HG03280 (cell line): ENCODE data around the gene GLB1L2.

Experiments
- ATAC-seq: cut with Tn5 transposase; IDR thresholded peaks from one replicate; pipeline ENCODE4 v1.9.1; 2021; ENCODE audit warnings: mild to moderate bottlenecking, moderate library complexity; ENCODE audit not compliant: unreplicated experiment

Gene GLB1L2

DNA sequence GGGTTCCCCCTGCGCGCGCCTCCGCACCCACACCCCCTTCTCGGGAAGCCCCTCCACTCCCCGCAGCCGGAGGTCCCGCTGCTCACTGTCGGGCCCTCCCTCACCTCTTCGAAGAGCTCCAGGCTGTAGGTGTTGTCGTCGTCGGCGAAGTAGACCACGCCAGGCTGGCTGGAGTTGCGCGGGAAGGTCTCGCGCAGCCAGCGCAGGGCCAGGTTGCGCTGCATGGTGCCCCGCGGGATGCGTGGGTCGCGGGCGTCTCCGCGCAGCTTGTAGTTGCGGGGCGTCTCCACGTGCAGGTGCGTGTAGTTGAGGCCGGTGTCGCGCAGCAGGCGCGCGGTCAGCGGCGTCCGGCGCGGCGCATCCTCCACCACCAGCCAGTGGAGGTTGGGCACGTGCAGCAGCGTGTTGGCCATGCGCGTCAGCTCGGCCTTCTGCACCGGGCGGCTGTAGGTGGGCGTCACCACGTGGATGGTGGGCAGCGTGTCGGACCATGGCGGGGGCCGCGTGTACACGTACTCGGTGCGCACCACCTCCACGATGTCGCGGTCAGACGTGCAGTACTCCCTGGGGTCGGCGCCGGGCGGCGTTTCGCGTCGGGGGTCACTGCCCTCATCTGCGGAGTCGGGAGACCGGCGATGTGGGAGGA lies 51.9 kb downstream of the GLB1L2 start:
- no peak for ATAC-seq

DNA sequence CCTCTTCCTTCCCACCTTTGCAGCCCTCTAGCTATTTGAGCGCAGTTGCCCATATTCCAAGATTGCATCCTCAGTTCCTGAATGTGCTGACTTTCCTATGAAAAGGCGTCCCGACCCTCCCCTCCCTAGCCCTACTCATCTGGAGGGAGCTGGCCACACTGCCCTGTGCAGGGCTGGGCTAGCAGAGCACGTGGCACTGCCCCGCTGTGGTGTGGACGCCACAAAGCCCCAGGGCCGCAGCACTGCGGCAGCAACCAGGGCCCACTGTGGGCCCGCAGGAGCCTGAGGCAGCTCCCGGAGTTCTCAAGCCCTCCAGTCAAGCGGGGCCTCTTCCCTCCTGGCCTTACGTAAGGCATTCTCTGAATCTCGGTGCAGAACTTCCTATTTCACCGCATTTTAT lies 52.6 kb downstream of the GLB1L2 start:
- ATAC-seq = no peak

DNA sequence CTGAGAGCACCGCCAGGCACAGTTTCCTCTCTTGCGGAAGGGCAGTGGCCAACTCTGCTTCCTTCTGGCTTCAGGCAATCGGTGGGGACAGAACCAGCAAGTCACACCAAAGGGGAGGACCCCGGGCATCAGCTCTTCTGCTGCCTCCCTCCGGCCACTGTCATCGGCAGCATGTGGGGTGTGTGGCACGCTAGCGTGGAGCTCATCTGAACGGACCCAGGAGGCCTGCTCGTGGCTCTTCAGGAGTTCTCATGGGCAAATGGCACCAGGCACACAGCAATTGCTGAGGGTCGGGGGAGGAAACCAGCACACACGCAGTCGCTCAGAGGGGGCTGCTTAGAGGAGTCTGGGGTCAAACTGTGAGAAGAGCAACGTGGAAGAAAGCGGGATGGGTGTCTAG lies 53.4 kb downstream of the GLB1L2 start:
- no peak for ATAC-seq

DNA sequence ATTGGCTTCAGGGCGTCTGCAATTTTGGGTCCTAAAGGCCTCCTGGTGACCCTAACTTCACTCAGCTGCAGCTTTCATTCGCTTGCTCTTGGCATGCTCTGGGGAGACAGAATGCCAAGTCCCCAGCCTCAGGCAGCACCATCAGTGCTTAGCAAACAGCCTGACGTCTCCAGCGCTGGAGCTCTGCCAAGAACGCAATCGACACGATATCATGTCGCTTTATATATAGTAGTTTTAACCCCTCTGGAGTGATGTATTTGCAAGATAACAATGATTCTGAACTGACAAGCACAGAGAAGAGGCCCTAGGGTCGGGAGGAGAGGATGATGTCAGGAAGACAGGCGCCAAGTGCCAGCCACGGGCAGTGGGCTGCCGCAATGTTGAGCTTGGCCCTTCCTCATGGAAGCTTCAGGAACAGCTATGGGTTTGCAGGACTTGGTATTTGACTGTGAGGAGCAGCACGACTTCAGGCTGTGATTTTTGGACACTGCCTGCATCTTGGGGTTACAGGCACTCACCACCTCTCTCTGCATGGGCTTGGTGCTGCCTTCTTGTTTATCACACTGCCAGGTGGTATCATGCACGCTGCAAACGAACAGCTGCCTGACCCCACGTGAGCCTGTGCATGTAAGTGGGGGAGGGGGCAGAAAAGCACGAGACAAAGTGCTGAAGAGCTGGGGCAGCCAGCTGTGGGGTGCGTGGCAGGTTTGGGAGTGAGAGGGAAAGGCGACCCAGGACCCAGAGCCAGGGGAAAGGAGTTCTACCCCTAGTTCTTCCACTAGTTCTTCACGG lies 54.2 kb downstream of the GLB1L2 start:
- no peak for ATAC-seq

DNA sequence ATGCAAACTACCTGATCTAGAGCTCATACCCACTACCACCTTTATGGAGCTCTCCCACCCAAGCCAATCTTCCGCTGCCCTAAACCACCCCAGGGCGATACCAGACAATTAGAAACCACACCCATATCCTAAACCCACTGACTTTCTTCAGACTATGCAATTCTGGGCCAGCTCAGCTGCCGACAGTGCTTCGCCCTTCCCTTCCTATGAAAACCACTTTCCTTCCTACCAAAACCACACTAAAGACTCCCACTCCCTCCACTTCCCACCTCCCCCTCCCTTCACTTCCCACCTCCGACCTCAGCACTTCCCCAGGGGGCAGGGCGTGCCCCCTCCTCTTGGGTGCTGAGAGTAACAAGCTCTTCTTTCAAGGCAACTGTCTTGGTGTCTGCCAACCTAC lies 55.2 kb downstream of the GLB1L2 start:
- ATAC-seq = no peak

DNA sequence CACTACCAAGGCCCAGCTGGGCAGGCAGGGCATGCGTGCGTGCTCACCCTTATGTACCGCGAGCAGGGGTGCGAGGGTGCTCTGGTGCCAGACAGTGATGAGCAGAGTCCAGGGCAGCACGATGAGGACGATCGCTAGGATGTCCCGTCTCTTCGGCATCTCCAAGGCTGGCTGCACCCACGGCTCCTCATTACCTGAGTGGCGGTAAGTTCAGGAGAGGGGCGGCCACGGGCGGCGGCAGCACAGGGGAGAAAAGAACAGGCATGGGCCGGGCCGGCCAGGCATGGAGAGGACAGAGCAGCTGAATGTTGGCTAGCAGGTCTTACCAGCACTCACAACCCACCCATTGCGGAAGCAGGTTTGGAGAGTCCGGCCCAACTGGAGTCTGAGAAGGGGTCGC lies 55.7 kb downstream of the GLB1L2 start:
- ATAC-seq = no peak

DNA sequence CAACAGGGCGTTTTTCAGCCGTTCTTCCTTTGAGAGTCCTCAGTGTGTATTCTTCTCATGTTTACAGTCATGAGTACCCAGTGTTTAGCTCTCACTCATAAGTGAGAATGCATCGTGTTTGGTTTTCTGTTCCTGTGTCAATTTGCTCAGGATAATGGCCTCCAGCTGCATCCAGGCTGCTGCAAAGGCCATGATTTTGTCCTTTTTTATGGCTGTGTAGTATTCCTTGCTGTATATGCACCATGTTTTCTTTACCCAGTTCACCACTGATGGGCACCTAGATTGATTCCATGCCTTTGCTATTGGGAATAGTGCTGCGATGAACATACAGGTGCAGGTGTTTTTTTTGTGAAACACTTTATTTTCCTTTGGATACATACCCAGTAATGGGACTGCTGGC lies 56.8 kb downstream of the GLB1L2 start:
- ATAC-seq = no peak

DNA sequence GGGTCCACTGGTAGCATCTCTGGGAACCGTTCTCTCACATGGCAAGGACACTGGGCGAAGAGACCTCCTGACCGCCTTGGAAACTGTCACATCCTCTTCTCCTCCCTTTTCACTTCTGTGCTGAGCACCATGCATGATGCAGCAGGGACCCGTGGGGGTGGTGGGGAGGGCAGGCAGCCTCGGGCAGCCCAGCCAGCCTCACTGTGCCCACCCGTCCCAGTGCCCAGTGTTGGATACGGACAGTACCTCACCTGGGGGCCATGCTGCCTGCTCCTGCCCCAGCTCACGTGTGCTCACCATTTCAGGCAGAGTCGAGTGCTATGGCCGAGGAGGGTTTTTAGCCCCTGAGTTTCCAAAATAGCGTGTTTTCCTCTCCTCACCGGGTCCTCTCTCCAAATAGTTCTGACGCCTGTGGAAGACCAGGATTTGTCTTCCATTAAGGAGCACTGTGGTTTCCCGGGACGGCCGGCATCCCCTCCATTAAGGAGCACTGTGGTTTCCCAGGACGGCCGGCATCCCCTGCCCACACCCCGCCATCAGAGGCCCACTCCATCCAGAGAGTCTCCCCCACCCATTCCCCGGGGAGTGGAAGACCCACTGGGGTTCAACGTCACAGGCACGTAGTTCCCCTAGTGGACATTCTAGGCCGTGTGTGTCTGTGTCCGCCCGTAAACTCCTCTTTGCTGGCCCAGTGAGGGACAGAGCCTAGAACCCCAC lies 57.8 kb downstream of the GLB1L2 start:
- ATAC-seq = no peak

DNA sequence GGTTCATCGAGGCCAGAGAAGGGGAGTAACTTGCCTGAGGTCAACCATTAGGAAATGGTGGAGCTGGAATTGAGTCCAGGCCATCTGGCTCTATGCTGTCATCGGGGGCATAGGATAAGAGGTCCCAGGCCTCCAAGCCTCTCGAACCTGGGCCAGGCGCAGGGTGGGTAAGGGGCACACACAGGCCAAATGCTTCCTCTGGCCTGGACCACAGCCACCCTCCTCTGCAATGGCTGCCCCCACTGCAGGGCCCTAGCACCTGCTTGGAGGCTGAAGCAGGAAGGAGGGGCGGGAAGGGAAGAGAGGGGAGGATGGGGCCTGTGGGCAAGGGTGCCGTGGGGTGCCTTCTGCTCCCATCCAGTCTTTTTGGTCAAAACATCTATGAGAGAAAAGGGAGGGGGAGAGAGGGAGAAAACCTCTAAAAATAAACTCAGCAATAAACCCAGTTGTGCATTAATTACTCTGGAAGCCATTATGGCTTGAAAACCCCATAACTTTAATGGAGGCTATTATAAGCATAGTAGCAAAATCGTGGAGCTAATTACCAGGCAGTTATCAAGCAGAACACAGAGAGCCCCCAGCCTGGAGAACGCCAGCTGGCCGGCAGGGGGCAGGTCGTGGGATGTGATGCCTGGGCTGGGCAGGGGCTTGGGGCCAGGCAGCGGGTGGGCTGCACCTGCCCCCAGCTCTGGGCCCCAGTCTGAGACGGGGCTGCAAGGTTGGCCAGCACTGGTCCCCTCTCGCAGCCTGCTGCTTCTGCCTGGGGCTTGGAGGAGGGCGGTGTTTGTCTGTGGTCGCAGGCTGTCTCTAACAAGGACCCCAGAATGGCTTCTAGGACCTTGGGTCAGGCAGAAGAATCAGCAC lies 59.1 kb downstream of the GLB1L2 start:
- no peak for ATAC-seq

DNA sequence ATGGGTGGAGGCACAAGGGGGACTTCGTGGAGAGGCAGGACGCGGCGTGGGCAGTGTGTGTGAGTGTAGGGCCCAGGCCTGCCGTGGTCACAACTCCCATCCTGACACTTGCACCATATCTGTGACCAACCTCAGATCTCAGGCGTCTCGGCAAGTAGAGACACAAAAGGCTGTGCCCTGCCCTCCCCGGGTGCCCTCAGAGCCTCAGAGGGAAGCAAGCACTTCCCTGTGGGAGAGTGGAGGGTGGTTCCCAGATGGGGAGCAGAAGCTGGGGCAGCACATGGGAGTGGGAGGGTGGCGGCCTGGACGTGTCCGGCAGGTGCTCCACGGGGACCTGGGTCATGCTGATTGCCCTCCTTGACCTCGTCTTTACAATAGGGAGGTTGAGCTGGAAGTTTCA lies 59.9 kb downstream of the GLB1L2 start:
- ATAC-seq = no peak

DNA sequence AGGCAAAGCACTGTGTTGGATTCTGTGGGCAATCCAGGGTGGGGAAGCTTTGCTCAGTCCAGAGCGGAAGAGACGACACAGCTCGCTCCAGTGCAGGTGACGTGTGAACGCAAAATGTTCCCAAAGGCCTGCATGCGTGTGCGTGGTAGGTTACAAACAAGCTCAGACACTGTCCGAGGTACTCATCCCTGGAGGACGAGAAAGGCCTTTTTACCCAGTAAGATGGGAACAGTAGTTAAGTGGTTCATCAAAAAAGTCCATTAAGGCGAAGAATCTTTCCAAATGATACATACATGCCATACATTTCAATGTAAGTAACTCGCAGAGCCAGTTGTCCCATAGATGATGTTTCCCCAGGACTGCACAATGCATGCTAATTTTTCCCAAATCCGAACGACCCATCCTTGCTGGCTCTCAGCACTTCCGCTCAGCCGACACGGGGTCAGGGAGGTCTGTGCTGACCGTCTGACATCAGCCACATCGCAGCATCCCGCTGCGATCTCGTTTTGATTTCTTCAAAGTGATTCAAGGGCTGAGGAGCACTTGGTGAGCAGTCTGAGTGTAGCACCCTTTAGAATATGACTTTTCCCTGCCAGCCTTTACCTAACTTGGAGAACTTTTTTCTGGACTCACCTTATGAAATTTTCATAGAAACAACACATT lies 61.3 kb downstream of the GLB1L2 start:
- no peak for ATAC-seq

DNA sequence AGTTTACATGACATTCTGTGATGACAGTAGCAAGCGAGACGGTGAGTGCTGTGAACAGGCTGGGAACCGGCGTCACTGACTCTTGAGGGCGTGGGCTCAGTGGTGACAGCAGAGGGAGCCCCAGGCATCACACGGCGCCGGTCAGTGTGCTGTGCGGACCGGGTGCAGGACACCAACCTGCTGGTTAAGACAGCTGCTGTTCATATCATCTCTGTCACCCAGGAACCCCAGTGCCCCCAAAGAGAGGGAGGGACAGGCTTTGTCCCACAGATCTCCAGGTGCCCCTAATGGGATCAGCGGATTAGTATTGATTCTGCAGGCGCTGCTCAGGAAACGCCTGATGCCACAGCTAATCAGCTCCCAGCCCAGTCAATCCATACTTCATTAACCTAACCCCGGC lies 61.9 kb downstream of the GLB1L2 start:
- no peak for ATAC-seq

DNA sequence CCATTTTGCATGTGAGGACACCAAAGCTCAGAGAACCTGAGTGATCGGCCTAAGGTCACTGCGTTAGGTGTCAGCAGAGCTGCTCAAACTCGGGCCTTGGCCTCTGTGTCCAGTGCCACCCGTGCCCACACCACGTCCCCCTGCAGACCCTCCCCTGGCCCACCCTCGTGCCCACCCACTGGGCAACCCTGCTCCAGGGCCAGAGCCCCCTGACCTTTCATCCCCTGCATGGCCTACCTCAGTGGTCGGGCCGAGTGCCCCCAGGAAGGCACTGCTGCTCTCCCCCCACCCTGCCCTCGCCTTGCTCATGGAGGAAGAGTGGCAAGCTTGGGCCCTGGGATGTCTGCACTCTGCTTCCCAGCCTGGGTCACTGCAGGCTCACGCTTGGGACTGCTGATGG lies 62.5 kb downstream of the GLB1L2 start:
- no peak for ATAC-seq

DNA sequence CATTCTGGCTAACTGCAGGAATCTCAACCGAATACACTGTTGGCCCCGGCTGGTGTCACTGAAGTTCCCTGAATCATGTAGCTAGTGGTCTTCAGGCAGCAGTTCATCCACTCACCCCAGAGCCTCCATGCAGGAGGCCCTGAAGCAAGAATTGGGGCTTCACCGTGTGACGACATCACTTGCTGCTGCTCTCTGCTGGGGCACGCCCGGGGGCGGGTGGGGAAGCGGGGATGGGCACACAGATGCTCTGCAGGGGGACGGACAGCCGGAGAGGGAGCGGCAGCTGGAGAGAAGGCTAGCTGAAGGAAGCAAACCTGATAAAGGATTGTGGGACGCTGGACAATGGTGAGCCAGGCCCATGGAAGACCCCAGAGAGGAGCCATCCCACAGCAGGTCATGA lies 63.2 kb downstream of the GLB1L2 start:
- ATAC-seq = no peak

DNA sequence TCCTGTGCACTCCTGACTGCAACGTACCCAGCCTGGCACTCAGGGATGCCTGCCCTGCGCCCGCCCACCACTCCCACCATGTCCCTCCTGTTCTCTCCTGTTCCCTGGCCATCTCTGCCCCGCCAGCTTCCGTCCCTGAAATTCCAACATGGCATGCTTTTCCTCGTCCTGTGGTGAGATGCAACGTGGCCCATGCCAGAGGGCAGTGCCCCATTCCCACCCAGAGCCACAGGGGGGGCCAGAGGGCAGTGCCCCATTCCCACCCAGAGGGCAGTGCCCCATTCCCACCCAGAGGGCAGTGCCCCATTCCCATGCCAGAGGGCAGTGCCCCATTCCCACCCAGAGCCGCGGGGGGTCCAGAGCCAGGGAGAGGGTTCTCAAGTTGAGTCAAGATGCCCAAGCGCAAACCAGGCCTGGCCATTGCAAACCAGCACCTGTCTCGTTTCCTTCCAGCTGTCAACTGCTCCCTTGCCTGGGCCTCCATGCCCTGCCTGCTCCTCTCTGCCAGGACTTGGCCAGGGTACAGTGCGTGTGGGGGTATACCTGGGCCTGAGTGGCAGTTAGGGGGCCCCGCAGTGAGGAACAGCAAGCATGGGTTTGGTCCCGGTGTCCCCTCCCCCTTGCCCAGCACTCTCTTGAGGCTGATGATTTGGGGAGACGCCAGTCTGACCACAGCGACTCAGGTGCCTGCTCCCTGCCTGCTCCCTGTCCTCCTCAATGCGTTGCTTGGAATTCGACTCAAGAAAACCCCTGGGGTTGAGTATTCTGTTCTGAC lies 65.7 kb downstream of the GLB1L2 start:
- no peak for ATAC-seq

DNA sequence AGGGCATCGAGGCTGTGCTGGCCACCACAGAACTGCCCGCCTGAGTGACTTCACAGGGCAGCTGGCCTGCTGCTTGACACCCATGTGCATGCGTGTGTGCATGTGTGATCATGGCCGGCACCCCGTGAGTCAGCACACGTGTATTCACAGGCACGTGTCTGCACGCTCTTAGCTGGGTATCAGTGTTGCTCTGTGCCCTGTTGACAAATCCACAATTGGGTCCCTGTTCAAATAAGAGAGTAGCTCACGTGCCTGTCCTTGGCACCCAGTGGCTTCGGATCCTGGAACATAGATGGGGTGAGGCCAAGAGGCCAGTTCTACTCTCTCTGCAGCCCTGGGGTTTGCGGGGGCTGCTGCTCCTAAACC lies 66.3 kb downstream of the GLB1L2 start:
- no peak for ATAC-seq

DNA sequence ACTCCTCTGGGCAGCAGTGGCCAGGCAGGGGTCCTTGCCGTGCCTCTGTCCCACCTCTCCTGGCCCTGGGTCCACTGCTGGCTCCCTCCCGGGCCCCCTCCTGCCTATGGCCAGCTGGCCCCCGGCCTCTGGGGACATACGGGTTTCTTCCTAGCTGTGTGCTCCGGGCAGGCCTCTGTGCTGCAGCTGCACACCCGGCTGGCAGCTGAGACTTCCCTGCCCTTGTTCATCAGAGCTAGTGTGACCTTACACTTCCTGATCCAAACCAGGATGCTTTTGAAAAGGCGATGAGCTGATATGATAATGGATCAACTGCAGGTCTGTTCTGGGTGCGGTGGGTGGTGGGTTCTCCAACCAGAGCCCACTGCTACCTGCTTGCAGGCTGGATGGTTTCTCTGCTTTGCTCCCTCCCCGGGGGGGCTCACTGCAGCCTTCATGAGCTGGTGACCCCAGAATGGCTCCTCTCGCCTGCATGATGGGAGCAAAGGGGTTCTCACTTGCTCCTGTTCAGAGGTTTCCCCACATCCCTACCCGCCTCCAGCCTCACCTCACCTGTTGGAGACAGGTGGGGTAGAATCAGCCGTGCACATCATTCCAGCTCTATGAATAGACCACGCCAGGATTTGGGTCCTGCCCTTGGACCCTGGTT lies 67.0 kb downstream of the GLB1L2 start:
- no peak for ATAC-seq

DNA sequence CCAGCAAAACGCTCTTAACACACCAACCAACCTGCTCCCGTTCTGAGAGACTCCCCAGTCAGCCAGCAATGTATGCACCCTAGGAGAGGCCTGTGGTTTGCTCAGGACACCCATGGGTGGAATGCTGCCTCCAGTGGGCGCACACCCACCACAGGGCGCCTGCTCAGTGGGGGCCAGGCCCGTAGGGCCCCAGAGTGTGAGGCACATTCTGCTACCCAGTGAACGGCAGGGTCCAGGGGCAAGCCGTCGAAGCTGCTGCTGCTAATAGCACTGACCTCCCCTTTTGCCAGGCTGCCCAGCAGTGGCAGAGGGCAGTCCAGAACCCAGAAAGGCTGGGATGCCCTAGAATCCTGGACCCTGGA lies 67.5 kb downstream of the GLB1L2 start:
- ATAC-seq = no peak

DNA sequence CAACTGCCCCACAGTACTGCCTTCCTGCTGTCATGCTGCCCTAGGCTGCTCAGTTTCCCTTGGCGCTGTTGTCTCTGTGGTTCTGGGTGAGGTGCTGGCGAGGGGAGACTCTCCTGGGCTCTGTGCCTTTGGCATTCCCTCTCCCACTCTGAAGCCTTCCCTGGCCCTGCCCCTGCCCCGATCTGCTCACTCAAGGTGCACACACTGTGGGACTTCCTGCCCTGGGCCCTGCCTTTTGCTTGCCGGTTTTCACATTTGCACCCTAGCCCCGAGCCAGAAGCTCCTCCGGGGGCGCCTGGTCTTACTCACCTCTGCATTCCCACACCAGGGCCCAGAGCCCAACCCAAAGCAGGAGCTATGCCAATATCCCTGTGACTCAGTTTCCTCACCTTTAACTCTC lies 68.2 kb downstream of the GLB1L2 start:
- ATAC-seq = no peak
